ENCODE measurements around the gene WDR20.

Gene WDR20

DNA sequence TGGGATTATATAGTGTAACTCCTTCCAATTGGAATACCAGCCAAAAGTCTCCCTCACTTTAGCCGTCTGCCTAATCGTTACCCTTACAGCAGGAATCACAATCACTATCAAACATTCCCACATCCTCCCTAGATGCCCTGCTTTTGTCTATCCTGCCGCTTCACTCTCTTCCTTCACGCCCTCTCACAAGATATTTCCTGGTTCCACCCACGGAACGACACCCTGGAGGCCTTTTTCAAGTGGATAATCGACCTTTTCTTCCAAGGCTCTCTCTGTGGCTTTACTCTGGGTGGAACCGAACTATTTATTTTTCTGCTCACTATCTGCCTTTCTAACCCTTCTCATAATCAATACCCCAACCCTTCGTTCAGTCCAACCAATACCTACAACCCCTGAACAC, 106.4 kb downstream of the WDR20 start:
- DNase-seq, result no peak

GRCh38 chr14:102248121-102248520, 108.4 kb downstream of the WDR20 start:
- no peak for DNase-seq

GRCh38 chr14:102249041-102249440, 109.3 kb downstream of the WDR20 start:
- no peak for DNase-seq

- no peak for DNase-seq
Measured at GRCh38 chr14:102249981-102250380, 110.3 kb downstream of the WDR20 start.

DNA sequence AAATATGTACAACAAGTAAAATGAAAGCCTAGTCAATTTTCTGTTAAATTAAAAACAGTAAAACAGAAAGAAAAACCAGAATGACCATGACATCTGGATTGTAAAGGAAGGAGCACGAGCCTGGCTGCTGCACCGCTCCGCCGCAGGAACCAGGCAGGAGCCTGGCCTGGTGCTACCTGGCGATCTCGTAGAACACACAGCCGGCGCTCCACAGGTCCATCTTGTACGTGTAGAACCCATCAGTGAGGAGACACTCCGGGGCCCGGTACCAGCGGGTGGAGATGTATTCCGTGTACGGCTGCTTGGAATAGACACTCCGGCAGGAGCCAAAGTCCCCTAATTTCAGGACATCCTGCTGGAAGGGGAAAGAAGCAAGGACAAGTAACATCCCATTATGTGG, 110.9 kb downstream of the WDR20 start:
- DNase-seq, result no peak

DNA sequence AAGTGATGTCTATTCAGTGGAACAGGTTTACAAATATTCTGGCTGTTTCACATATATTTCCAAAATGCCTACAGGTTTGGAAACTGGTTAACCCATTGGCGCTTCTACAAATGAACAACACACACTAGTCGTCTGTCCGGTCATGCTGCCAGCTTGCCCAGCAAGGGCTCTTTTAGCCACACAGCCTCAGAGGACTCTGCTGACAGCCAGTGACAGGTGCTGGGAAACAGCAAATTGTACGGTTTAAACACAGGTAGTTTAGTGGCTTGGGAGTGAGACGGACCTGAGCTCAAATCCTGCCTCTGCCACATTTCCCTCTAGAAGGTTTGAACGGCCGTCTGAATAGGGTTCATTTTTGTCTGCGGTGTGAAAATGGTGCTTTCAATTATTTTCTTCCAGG, 111.5 kb downstream of the WDR20 start:
- no peak for DNase-seq

GRCh38 chr14:102252834-102253801, 113.4 kb downstream of the WDR20 start:
- DNase-seq, result no peak

- DNase-seq, result no peak
Measured at GRCh38 chr14:102255401-102256190, 115.9 kb downstream of the WDR20 start.

DNA sequence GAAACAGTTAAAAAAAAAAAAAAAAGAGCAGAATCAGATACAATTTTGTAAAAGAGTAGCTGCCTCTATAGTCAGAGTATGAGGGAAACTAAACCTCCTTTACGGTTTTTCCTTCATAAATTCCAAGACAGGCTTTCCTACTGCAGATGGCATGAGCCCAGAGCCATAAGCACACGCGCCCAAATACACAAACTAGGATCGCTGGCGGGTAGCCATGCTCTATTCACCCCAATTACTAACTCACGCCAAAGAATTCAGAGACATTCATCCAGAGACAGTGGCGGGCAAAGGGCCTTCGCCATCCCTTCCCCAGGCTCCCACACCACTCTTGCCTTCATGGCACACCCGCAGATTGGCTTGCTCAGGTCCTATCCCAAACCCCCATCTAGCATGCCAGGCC, 117.0 kb downstream of the WDR20 start:
- DNase-seq, result no peak

DNA sequence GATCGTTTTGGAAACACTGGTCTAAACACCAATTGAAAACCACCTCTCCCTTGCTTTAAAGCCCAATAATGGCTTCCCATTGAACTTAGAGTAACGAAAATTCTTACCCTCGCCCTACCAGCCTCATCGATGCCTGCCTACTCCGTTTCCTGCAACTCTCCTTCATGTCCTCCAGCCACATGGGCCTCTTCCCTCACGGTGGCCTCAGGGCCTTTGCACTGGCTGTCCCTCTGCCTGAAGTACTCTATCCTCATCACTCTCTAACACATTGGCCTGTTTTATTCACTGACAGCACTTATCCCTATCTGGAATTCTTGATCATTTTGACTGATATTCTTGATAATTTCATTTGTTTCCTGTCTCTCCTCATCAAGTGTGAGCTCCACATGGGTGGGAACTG, 118.4 kb downstream of the WDR20 start:
- DNase-seq, result no peak
